ENCODE measurements around the gene BRD2. TPM values are rescaled to one million over a fixed set of nuclear protein-coding genes. Genes with fewer than 3 reads are reported as not detected.

The BRD2 gene
- total RNA-seq, 1 donor from 2014 or later = 73.7 TPM

DNA sequence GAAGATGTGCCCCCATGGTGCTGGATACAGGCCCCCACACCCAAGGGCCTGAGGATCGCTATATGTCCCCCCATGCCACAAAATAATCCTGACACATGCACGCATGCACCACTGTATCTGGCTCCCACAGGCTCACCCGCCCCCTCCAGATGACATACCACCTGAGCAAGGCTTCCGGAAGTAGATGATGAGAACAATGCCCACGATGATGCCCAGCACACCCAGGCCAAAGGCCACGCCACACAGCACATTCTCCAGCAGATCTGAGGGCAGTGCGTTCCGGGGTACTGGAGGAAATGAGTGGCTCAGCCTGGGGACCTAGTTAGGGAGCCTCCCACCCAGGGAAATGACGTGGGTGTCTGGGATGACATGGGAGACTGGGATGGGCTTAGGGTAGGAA is 19.3 kb upstream of the BRD2 start:
- DNase-seq (ENCODE audit: low spot score) = no peak

DNA sequence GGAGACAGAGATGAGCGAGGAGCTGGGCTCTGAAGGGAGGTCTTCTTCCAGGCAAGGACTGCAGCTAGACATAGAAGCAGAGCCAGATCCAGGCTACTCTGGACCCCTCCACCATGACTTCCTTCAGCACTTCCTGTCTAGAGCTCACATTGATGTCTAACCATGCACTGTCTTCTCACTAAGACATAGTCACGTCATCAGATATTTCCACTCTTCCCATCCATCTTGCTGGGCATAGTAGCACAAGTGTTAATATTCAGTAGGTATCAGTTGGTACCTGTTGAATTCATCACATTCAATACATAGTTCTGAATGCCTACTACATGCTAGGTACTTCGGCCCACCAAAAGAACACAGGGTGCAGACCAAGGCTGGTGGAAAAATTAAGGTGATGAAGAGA is 18.4 kb upstream of the BRD2 start:
- no peak for DNase-seq (ENCODE audit: low spot score)

DNA sequence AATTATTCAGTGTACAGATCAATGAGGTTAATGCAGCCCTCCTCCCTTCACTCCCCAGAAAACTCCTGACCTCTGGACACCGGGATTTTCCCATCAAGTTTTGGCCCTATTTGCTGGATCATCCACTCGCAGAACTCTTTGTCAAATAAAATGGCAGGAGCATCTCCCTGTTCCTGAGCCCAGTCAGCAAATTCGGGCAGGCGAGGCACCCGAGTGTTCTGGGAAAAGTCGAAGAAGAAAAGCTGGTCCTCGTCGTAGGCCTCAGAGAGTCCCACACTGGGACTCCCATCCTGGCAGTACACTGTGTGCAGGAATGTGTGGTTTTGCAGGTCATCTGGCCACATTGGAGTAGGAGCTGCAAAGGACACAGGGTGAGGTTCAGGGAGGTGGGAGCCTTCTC is 17.9 kb upstream of the BRD2 start:
- no peak for DNase-seq (ENCODE audit: low spot score)

DNA sequence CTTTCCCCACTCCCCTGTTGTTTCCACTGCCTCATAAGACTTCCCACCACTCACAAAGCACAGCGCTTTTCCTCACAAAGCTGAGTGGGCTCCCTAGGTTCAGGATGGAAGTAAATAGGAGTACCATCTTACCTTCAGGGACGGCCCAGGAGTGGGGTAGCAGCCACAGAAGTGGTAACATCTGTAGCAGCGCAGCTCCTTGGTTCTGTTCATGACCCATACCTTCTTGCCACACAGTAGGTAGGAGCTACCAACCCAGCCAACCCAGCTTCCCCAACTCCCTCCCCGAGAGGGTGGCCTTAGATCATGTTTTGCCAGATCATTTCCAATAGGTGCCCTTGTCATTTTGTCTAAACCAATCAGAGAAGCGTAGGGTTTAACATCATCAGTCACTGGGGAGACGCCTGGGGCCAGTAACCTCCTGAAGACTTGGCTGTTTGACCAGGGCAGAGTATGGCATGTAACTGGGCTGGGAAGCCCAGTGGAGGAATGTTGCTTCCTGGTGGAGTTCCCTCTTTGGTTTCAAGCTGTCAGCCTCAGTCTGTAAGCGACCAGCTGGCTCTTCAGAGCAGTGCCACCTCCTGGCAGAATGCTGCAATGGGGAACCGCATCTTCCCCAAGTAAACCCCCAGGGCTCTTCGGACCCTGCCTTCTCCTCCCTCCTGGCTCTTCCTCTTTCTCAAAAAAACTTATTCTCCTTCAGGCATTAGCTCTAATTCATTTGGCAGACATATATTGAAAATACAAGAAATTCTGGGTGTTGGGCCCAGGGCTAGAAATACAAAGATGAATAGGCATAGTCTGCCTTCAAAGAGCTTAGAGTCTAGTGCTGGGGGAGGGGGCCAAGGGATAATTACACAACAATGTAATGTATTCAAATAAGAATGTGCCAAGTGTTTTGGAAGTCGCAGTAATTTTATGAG is 15.3 kb upstream of the BRD2 start, which contains the start of gene HLA-DMA:
TSS of gene HLA-DMA (minus strand) at position 281 of the 923 bp plus-strand sequence. CDS start at position 220, 61 bp downstream.
- DNase-seq (ENCODE audit: low spot score) = peak; percentile 93

DNA sequence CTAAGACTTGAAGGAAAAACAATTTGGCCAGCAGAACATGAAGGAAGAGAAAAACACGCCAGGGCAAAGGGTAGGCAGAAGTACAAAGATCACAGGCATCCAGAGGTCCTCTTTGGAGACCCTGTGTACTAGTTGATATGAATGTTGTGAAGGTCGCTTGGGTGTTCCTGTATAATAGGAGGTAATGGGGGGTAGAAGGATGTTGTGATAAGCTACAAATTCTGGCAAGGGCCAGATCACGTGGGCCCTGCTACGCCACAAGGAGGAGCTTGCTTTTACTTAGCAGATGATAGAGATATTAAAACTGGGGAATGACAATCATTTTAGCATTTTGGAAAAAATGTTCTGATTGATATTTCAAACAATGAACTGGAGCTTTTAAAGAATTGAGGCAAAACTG is 14.6 kb upstream of the BRD2 start:
- no peak for DNase-seq (ENCODE audit: low spot score)

DNA sequence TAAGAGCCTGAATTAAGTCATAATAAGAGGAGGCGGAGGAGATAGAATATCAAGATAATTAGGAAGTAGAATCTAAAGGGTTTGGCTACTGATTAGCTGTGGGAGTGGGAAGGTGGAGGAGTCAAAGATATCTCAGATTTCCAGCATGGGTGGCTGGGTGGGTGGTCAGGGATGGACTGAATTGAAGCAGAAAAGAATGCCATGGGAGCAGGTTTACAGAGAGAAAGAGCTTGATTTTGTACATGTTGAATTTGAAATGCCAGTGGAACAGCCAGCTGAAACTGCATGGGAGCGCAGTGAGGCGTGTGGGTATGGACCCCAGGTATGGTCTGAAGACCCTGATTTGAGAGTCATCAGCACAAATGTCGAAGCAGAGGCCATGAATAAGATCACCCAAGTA is 14.1 kb upstream of the BRD2 start:
- DNase-seq (ENCODE audit: low spot score) = no peak

DNA sequence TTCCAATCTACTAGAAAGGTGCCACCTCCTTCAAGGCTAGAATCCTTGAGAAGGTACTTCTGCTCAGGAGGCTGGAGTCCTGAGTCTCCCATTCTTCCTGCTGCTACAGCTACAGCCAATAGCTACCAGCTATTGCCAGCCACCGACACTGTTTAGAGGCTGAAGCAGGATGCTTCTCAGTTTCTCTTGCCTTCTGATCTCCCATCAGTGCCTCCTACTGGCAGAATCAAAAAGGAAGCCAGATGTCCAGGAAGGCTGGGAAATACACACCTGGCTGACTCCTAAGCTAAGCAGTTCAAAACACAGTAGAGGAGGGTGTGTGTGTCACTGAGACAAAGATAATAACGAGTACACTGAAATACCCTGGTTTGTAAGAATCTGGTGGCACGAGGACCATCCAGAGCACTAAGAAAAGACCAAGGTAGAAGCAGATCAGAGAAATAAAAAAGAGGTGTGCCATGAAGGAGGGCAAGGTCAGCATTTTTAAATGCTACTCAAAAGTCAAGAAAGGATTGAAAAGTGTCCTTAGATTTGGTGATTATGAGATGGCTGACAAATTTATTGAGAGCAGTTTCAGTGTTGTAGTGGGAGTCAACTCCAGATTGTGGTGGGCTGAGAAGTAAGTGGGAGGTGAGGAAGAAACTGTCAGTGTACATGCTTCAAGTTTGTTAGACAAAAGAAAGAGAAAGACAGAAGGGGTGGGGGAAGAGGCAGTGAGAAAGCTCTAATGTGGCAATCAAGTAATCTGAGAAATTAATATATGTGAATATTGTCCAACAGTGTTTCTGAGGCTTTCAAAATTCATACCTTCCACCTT is 13.2 kb upstream of the BRD2 start:
- no peak for DNase-seq (ENCODE audit: low spot score)

DNA sequence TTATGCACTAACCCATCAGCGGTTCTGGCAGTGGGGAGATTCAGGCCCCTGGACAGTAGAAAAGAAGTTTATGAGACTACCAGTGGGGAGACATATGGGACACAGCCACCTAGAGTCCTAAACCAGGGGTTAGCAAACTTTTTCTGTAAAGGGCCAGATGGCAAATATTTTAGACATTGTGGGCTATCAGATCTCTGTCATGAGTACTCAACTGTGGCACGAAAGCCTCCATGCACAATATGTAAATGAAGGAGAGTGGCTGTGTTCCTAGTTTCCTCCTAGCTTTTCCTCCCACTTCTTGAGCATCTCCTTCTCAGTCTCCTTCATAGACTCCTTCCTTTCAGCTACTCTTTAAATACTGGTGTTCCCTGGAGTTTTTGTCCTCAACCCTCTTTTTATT is 12.2 kb upstream of the BRD2 start:
- no peak for DNase-seq (ENCODE audit: low spot score)

DNA sequence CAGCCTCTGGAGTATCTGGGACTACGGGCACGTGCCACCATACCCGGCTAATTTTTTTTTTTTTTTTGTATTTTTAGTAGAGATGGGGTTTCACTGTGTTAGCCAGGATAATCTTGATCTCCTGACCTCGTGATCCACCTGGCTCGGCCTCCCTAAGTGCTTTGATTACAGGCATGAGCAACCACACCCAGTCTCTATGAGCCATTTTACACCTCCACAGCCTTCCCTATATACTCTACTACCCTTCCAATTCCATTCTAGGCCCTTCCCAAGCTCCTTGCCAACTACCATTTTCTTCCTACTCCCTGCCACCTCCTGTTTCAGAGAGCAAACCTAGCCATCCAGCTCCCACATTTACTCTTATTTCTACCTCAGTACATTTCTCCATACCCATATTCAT is 7.8 kb upstream of the BRD2 start:
- no peak for DNase-seq (ENCODE audit: low spot score)

DNA sequence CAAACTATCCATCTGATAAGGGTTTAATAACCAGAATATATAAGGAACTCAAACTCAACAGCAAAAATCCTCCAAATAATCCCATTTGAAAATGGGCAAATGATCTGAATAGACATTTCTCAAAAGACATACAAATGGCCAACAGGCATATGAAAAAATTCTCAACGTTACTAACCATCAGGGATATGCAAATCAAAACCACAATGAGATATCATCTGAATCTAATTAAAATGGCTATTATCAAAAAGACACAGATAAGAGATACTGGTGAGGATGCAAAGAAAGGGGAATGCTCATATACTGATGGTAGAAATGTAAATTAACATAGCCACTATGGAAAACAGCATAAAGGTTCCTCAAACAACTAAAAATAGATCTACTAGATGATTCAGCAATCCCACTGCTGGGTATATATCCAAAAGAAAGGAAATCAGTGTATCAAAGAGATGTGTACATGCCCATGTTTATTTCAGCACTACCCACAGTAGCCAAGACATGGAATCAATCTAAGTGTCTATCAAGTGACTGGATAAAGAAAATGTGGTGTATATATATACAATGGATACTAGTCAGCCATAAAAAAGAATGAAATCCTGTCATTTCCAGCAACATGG is 6.1 kb upstream of the BRD2 start:
- no peak for DNase-seq (ENCODE audit: low spot score)

DNA sequence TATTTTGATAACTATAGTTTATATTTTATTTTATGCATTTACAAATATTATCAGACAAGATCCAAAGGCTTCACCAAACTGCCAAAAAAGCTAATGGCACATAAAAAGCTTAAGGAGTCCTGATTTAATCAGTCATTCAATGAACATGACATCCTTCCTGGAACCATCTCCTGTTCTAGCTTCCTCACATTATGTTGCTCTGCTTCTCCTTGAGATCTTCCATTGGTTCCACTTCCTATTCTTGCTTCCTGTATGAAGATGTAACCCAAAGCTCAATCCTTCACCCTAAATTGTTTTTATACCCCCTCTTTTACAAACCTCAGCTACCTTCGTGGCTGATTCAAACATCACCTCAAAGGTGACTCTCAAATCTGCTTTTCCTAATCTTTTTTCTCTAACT is 4.5 kb upstream of the BRD2 start:
- no peak for DNase-seq (ENCODE audit: low spot score)

DNA sequence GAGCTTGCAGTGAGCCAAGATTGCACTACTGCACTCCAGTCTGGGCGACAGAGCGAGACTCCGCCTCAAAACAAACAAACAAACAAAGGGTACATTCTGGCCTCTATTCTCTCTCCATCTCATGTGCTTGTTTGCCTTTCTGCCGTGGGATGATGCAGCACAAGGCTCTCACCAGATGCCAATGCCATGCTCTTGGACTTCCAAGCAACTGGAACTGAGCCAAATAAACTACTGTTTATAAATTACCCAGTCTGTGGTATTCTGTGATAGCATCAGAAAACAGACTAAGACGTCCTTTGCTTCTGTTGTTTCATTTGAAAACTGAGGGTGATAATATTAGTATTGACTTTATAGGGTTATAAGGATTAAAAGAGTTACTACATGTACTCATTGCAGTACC is 3.6 kb upstream of the BRD2 start:
- no peak for DNase-seq (ENCODE audit: low spot score)

DNA sequence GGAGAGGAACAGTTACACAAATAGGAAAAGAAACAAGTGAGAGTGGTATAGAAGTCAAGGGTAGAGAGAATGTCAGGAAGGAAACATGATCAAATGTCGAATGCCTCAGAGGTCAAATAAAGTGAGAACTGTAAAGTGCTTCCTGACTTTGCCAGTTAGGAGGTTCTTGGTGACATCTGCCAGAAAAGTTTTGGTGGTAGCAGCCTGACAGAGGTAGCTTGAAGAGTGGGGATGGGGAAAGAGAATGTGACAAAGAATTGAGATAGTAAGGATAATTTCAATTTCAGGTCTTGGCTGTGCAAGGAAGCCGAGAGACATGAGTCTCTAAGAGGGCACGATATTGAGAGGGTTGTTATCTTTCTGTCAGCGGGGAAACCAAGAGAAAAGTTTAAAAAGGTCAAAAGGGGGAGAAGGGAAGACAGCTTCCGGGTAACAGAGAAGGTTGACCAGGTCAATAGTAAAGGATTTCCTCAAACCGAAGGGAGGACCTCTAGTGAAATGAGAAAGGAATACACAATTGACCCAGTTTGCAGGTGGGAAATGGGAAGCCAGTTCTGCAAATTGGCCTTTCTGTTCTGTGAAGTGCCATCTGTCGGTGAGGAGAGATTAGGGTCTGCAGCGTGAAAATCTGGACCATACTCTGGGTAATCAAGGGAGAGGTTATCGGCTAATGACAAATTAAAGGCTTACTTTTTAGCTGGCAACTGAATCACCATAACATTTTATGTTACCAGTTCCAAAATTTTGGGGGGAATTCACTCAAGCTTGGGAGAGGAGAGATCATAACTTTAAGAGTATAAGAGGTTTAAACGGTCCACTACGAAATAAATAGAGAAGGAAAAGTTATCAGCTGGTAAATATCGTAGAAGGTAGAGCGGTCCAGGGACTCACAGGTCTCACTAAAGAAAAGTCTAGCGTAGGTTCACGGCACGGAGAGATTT is 973 bp upstream of the BRD2 start:
- peak; percentile 61 for DNase-seq (ENCODE audit: low spot score)

DNA sequence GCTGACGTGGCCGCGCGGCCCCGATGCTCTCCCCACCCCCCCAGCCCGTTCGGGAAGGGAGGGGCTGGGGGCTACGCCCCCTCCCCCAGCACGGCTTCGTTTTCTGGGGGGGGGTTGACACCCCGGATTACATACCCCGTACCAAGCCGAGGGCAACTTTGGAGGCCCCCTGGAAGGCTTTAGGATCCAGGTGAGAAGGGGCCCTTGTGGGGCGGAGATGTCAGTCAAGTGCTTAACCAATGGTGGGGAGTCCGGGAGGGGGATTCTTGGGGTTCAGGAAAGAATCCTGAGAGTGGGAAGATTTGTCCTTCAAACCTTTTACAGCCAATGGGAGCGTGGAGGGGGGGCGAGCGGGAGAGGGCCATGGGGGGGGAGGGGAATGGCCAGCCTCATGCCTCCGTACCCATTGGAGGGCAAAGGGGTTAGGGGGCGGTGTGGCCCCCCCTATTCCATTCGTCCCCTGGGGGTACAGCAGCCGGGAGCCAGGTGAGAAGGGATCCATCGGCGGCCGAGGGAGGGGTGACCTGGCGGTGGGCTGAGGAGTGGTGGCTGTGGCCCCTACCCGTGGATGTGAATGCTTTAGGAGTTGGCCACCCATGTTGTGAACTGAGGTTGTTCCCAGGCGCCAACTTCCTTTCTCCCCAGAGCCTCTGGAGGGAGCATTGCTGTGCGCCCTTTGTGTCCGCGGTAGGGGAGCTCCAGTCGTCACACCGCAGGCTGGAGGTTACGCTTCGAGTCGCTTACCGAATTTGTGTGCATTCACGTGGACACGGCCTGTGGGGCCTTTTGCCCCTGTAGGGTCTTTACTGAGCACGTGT is 682 bp downstream of the BRD2 start:
- DNase-seq (ENCODE audit: low spot score) = peak; percentile 88

DNA sequence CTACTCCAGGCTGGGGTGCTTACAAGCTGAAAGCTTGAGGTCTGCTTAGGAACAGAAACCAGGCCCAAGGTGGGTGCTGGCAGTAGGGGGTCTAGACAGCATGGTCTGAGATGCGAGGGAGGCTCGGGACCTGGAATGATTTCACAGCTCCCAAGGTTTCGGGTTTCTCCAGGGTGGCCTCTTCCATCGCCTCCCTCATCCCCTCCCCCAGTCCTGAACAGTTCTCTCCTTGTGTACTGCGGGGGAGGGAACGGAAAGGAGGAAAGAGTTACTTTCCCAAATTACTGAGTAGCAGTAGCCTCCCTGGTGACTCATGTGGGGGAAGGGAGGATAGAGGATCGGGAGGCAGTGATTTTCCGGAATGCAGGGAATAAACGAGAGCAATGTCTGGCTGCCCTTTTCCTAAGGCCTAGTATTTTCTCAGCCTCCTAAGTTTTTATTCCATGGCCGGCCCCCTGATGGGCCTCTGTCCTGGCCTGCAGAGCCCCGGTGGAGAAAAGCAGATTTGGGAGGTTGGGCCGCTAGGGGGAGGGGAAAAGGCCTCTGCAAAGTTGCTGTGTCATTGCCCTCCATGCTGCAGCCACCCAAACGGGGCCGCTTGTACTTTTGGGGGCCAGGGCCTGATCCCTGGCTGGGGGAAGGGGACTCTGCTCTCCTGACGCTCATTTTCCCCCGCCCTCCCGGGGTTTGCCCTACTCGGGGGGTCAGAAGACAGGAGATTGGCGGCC is 1.5 kb downstream of the BRD2 start:
- peak; percentile 92 for DNase-seq (ENCODE audit: low spot score)

DNA sequence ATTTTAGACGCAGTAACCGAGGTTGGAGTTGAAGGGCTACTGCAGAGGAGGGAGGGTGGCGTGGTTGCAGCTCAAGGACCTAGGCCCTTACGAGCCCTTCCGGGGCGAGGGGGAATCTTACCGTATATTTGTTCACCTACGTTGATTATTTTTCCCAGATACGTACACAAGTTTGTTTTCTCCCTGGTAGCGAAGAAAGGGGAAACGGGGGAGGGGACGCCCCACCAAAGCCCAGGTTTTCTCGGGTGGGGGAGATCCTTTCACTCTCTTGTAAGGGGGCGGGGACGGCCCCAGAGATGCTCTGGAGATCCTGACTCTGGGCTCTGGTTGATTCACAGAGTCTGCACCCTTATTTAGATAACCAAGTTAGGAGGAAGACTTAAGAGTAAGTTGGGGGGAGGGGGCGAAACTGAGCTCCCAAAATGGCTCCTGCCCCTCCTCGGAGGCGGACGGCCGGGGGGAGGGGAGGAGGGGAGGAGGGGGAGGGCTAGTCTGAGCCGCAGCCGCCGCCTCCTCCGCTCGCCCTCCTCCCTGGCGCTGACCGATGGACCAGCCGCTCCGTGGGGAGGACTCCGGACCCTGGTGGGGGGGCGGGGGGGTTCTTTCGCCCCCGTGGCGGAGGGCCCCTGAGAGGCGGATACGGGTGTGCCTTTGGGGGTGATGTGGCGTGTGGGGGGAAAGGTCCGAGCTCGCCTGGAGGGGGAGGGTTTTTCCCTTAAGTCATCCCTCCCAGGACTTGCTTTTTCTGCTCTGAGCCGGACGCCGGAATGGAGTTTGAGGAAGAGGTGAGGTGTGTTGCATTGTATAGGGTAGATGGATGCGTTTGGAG is 2.2 kb downstream of the BRD2 start:
- peak; percentile 96 for DNase-seq (ENCODE audit: low spot score)

DNA sequence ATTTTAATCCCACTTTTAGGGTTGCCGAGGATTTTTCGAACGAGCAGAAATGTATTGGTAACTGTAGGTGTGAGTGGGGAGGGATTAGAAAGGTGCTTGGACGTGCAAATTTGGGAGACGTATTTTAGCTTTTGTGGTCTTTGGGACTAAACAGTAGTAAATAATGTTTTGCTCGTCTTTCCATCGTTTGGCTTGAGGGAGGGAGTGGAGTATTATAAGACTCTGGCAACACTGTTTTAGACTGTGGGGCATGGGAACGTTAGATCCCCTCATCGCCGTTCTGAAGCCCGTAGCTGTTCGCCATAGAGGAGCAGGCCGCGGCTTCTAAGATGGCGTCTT is 2.8 kb downstream of the BRD2 start:
- DNase-seq (ENCODE audit: low spot score) = no peak

DNA sequence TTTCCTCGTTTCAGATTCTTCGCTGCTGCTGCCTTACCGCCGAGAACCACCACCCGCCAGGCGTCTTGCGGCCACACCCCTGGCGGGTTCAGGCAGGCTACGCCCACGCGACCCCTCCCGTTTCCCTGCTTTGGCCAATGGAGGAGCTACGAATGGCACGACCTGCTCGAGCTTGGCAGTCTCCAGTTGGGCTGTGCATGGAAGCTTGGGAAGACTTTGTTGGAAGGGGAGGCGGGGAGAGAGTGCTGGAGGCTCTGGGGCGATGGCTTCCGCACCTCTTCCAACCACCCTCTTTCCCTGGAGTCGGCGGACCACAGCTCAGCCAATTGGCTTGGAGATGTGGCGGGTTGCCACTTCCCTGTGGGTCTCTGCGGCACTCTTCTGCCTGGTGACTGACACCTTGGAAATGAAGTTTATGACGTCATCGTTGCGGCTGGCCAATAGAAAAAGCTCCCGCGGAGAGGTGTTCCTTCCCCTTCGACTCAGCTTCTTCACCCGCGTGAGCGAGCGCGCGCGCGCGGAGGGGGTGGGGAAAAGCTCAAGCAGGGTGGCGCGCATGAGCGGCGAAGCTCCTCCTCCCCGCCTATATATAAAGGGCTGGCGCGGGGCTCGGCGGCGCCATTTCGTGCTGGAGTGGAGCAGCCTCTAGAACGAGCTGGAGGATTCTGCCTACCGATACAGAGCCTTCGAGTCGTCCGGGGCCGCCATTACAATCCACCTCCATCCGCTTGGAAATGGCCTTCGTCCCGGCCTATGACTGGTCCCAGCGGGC is 3.4 kb downstream of the BRD2 start:
- peak; percentile 100 for DNase-seq (ENCODE audit: low spot score)
